ENCODE results near the gene TRAT1.

DNA sequence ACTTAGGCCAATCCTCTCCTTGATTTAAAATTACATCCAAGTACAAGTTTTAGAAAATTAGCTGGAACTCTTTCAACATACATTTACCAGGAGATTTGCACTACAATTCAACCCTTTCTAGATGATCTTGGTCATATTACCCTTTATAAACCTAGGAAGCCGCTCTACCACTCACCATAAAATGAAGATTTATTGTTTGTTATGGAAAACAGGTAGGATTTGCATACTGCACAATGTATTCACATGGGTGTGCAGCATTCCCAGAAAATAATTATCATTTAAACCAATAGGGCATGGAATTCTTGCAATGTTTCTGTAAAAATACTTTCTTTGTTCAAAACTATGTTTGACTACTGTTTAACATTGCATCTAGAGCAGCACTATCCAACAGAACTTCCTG is 46.9 kb upstream of the TRAT1 start:
- TF ChIP-seq SIN3A (IDR thresholded peaks at IDR 0.05; ENCODE audit: borderline replicate concordance, low read depth, low read length) (no peak), SIX4 (CRISPR knock-in tag; IDR thresholded peaks at IDR 0.05) (no peak), ELF4 (CRISPR knock-in tag; IDR thresholded peaks at IDR 0.05; ENCODE audit: borderline replicate concordance) (no peak), POLR2A (IDR thresholded peaks at IDR 0.05; ENCODE audit: insufficient read depth in 1 of 2, low read depth in 2 of 2, low read length in 2 of 2) (no peak), ZNF773 (CRISPR knock-in tag; IDR thresholded peaks at IDR 0.05; ENCODE audit: borderline replicate concordance) (no peak), IRF2 (CRISPR knock-in tag; IDR thresholded peaks at IDR 0.05) (no peak), ZNF607 (CRISPR knock-in tag; IDR thresholded peaks at IDR 0.05; ENCODE audit: borderline replicate concordance) (no peak), ZNF431 (CRISPR knock-in tag; IDR thresholded peaks at IDR 0.05; ENCODE audit: borderline replicate concordance, low read depth) (no peak), SP1 (IDR thresholded peaks at IDR 0.05) (no peak), SP1 (CRISPR knock-in tag; IDR thresholded peaks at IDR 0.05) (no peak), RNF2 (conservative IDR thresholded peaks at IDR 0.05; ENCODE audit: low read depth) (no peak), TFAP4 (IDR thresholded peaks at IDR 0.05; ENCODE audit: borderline replicate concordance, low read depth) (no peak), BRF2 (CRISPR knock-in tag; IDR thresholded peaks at IDR 0.05) (no peak)
- TF ChIP-seq, protein P1, sequence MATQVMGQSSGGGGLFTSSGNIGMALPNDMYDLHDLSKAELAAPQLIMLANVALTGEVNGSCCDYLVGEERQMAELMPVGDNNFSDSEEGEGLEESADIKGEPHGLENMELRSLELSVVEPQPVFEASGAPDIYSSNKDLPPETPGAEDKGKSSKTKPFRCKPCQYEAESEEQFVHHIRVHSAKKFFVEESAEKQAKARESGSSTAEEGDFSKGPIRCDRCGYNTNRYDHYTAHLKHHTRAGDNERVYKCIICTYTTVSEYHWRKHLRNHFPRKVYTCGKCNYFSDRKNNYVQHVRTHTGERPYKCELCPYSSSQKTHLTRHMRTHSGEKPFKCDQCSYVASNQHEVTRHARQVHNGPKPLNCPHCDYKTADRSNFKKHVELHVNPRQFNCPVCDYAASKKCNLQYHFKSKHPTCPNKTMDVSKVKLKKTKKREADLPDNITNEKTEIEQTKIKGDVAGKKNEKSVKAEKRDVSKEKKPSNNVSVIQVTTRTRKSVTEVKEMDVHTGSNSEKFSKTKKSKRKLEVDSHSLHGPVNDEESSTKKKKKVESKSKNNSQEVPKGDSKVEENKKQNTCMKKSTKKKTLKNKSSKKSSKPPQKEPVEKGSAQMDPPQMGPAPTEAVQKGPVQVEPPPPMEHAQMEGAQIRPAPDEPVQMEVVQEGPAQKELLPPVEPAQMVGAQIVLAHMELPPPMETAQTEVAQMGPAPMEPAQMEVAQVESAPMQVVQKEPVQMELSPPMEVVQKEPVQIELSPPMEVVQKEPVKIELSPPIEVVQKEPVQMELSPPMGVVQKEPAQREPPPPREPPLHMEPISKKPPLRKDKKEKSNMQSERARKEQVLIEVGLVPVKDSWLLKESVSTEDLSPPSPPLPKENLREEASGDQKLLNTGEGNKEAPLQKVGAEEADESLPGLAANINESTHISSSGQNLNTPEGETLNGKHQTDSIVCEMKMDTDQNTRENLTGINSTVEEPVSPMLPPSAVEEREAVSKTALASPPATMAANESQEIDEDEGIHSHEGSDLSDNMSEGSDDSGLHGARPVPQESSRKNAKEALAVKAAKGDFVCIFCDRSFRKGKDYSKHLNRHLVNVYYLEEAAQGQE (IDR thresholded peaks at IDR 0.05; ENCODE audit: borderline replicate concordance in 1 of 2, low read depth in 1 of 2, low read length in 2 of 2): no peak
- TF ChIP-seq, protein P2, sequence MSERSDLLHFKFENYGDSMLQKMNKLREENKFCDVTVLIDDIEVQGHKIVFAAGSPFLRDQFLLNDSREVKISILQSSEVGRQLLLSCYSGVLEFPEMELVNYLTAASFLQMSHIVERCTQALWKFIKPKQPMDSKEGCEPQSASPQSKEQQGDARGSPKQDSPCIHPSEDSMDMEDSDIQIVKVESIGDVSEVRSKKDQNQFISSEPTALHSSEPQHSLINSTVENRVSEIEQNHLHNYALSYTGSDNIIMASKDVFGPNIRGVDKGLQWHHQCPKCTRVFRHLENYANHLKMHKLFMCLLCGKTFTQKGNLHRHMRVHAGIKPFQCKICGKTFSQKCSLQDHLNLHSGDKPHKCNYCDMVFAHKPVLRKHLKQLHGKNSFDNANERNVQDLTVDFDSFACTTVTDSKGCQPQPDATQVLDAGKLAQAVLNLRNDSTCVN (CRISPR knock-in tag; IDR thresholded peaks at IDR 0.05; ENCODE audit: borderline replicate concordance): no peak
